NB4 (cell line): ENCODE data around the gene ANP32A.

ENCODE experiments used
- MYC ChIP-seq: IDR thresholded peaks from 2 replicates; pipeline ENCODE4 v1.6.1; 2011; ENCODE audit warnings: low read depth, low read length
- POLR2A ChIP-seq: IDR thresholded peaks from 2 replicates; pipeline ENCODE4 v1.6.1; 2011; ENCODE audit warnings: mild to moderate bottlenecking; ENCODE audit not compliant: insufficient read length; ENCODE audit errors: extremely low read depth
- TF ChIP-seq, protein P1 (sequence below): IDR thresholded peaks from one replicate; pipeline ENCODE4 v1.5.1; 2012; ENCODE audit warnings: low read depth, low read length
- TF ChIP-seq, protein P2 (sequence below): IDR thresholded peaks from 2 replicates; pipeline ENCODE4 v1.6.1; 2011; ENCODE audit warnings: low read depth, low read length

DNA sequence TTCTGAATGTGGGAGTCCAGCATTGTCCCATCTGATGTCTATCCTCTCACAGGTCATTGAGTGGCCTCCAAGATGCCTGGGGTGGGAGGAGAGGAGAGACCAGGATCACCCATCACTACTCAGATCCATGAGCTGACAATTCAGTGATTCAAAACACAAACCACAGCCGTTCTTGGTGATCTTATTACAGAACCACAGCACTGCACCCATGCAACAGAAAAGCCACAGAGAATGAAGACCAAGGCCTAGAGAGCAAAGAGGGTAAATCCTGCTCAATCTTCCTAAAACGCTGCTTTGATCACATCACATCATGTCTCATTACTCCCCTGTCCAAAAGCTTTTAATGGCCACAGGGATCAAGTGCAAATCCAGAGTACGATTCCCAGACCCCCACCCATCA lies 23.5 kb downstream of the ANP32A start:
- TF ChIP-seq, protein P1, sequence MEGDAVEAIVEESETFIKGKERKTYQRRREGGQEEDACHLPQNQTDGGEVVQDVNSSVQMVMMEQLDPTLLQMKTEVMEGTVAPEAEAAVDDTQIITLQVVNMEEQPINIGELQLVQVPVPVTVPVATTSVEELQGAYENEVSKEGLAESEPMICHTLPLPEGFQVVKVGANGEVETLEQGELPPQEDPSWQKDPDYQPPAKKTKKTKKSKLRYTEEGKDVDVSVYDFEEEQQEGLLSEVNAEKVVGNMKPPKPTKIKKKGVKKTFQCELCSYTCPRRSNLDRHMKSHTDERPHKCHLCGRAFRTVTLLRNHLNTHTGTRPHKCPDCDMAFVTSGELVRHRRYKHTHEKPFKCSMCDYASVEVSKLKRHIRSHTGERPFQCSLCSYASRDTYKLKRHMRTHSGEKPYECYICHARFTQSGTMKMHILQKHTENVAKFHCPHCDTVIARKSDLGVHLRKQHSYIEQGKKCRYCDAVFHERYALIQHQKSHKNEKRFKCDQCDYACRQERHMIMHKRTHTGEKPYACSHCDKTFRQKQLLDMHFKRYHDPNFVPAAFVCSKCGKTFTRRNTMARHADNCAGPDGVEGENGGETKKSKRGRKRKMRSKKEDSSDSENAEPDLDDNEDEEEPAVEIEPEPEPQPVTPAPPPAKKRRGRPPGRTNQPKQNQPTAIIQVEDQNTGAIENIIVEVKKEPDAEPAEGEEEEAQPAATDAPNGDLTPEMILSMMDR = no peak
- TF ChIP-seq MYC = no peak
- TF ChIP-seq POLR2A = no peak
- TF ChIP-seq, protein P2, sequence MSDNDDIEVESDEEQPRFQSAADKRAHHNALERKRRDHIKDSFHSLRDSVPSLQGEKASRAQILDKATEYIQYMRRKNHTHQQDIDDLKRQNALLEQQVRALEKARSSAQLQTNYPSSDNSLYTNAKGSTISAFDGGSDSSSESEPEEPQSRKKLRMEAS = no peak
